ENCODE measurements around the gene EPG5. TPM values are rescaled to one million over a fixed set of nuclear protein-coding genes. Genes with fewer than 3 reads are reported as not detected.
A peak's percentile ranks its signal among the peaks of the same experiment; 100 is the strongest.

The EPG5 gene
- total RNA-seq, 1 experiment from 2014 or later = 12.9 TPM

- ATAC-seq = no peak
- ChIA-PET POLR2A (no interaction called here), CTCF (interaction anchor here (0.5 kb wide), 1 partner anchor 155 kb away, joined by 3 read pairs; no protein-coding TSS in a partner anchor)
- intact Hi-C loops (cut with micrococcal nuclease; ENCODE audit: unreplicated experiment) = no loop called here
- no peak for DNase-seq (ENCODE audit: low read depth, low spot score)
- Histone ChIP-seq H3K36me3 (ENCODE audit: control insufficient read depth, insufficient read depth, low read length) (no peaks in the 10 kb centered on the region), H3K9me3 (ENCODE audit: control insufficient read depth, insufficient read depth, low read depth, low read length) (no peaks in the 10 kb centered on the region), H3K4me1 (ENCODE audit: control insufficient read depth, insufficient read depth, low read length) (no peaks in the 10 kb centered on the region), H3K27me3 (ENCODE audit: control insufficient read depth, insufficient read depth, low read length) (no peaks in the 10 kb centered on the region), H3K27ac (ENCODE audit: low read length) (no peak overlapping the region), H3K4me3 (ENCODE audit: low read depth in 2 of 2, low read length in 2 of 2) (no peak overlapping the region)
- TF ChIP-seq POLR2AphosphoS5 (IDR thresholded peaks at IDR 0.05; ENCODE audit: low read depth, low read length) (no peak), CTCF (IDR thresholded peaks at IDR 0.05) (no peak), REST (IDR thresholded peaks at IDR 0.05; ENCODE audit: insufficient read depth in 1 of 2, low read depth in 2 of 2, low read length in 1 of 2) (no peak)
- in situ Hi-C loops (cut with HindIII; ENCODE audit: low pct_unique_long_range_greater_than_20kb, low sequenced_read_pairs) = no loop called here
- no TSS peak for BruUV-seq (replicated peaks)
These were observed 50.8 kb downstream of the EPG5 start for GRCh38 chr18:45916302-45916701.

DNA sequence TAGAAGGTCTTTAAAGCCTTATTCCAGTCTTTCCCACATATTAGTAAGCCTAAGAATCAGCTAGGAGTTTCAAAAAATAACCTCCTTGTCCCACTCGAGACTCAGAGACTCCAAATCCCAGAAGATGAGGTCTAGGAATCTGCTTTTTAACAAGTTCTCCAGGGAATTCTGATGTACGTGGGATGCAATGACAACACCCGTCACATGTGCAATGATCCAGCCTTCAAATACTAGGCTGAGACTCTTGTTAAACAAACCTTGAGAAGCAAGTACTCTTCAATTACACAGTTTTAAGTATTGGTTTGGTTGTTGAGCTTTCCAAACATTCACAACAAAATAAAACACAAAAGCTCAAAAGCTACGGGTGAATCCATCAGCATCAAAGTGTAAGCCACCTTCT lies 53.9 kb downstream of the EPG5 start:
- DNase-seq (ENCODE audit: low read depth, low spot score) (no peak), ATAC-seq (no peak)
- Histone ChIP-seq H3K9me3 (ENCODE audit: control insufficient read depth, insufficient read depth, low read depth, low read length) (no peaks in the 10 kb centered on the region), H3K4me3 (ENCODE audit: low read depth in 2 of 2, low read length in 2 of 2) (no peak overlapping the region), H3K36me3 (ENCODE audit: control insufficient read depth, insufficient read depth, low read length) (no peaks in the 10 kb centered on the region), H3K27me3 (ENCODE audit: control insufficient read depth, insufficient read depth, low read length) (no peaks in the 10 kb centered on the region), H3K27ac (ENCODE audit: low read length) (no peak overlapping the region), H3K4me1 (ENCODE audit: control insufficient read depth, insufficient read depth, low read length) (no peaks in the 10 kb centered on the region)
- intact Hi-C loops (cut with micrococcal nuclease; ENCODE audit: unreplicated experiment) (no loop called here), in situ Hi-C loops (cut with HindIII; ENCODE audit: low pct_unique_long_range_greater_than_20kb, low sequenced_read_pairs) (no loop called here)
- no TSS peak for BruUV-seq (replicated peaks)
- ChIA-PET POLR2A (no interaction called here), CTCF (interaction anchor here (0.7 kb wide), 1 partner anchor 268 kb away, joined by 4 read pairs; no protein-coding TSS in a partner anchor)
- TF ChIP-seq POLR2AphosphoS5 (IDR thresholded peaks at IDR 0.05; ENCODE audit: low read depth, low read length) = no peak
- TF ChIP-seq CTCF (IDR thresholded peaks at IDR 0.05) = no peak

DNA sequence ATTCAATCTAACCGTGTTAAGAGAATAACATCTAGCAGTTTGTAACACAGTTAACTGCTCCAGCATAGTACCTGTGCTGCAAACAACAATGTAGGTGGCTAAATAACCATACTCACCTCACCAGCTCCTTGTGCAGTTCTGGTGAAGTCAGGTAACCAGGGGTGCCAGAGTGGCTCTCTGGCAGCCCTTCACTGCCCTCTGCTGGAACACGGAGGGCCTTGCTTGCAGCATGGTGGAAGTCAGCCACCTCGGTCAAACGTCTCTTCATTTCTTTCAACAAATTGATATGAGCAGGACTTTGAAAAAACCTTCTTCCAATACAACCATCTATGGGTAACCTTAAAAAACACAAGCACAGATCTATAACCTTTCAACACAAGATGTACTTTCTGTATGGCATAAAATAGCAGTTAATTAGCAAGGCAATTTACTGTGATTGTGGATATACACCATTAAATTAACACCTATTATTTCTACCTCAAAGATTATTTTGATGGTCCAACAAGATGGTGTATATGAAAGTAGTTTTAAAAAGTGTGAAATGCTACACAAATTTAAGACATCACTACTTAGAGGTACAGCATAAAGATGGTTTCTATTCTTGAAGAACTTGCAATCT lies 56.6 kb downstream of the EPG5 start:
- CTCF ChIA-PET = no interaction called here
- Histone ChIP-seq H3K27ac (ENCODE audit: low read length) (no peak overlapping the region), H3K9me3 (ENCODE audit: control insufficient read depth, insufficient read depth, low read depth, low read length) (no peaks in the 10 kb centered on the region), H3K36me3 (ENCODE audit: control insufficient read depth, insufficient read depth, low read length) (no peaks in the 10 kb centered on the region; the same call in 1 of the 2 replicates), H3K4me1 (ENCODE audit: control insufficient read depth, insufficient read depth, low read length) (no peaks in the 10 kb centered on the region), H3K4me3 (ENCODE audit: low read depth in 2 of 2, low read length in 2 of 2) (no peak overlapping the region), H3K27me3 (ENCODE audit: control insufficient read depth, insufficient read depth, low read length) (no peaks in the 10 kb centered on the region)
- ATAC-seq (peak; percentile 91), DNase-seq (ENCODE audit: low read depth, low spot score) (peak; percentile 32)
- TF ChIP-seq REST (IDR thresholded peaks at IDR 0.05; ENCODE audit: insufficient read depth in 1 of 2, low read depth in 2 of 2, low read length in 1 of 2) = no peak
- no peak for TF ChIP-seq SIN3A (IDR thresholded peaks at IDR 0.05; ENCODE audit: borderline replicate concordance, insufficient read depth, low read depth, low read length)
- no peak for TF ChIP-seq POLR2AphosphoS5 (IDR thresholded peaks at IDR 0.05; ENCODE audit: low read depth, low read length)
- no peak for TF ChIP-seq TCF7L2 (IDR thresholded peaks at IDR 0.05; ENCODE audit: low read depth, low read length)
- peak; percentile 78 for TF ChIP-seq CTCF (IDR thresholded peaks at IDR 0.05)
- BruUV-seq (replicated peaks) = no TSS peak
- intact Hi-C loops (cut with micrococcal nuclease; ENCODE audit: unreplicated experiment) = loop anchor here (2.0 kb wide), 1 partner anchor 246 kb away; no protein-coding TSS in a partner anchor
- in situ Hi-C loops (cut with HindIII; ENCODE audit: low pct_unique_long_range_greater_than_20kb, low sequenced_read_pairs) = no loop called here
- POLR2A ChIA-PET = no interaction called here

Data from Panc1 (cell line).